Upper lobe of left lung (tissue), 6 donors: ENCODE data around the gene ARHGAP26. TPM values are rescaled to one million over a fixed set of nuclear protein-coding genes. Genes with fewer than 3 reads are reported as not detected.
A peak's percentile ranks its signal among the peaks of the same experiment; 100 is the strongest.

Experiments used
- ATAC-seq, 2 donors: fragments of 200-7000 bp; cut with Tn5 transposase; one replicate each; pipeline ENCODE4 v1.9.1; 2022; ENCODE audit warnings: mild to moderate bottlenecking in 2 of 2, moderate library complexity in 2 of 2; ENCODE audit not compliant: low FRiP score in 2 of 2
- DNase-seq, 2 donors: peaks; one replicate each; pipeline ENCODE4 v3.0.0-alpha.2; 2019 to 2020
- H3K27ac ChIP-seq, 4 donors: fragments of 200-600 bp; sonication (generic); one replicate each; pipeline ENCODE4 v1.5.1; 2016 to 2019
- H3K27me3 ChIP-seq, 4 donors: fragments of 200-600 bp; sonication (generic); one replicate each; pipeline ENCODE4 v1.5.1; 2017 to 2019
- H3K36me3 ChIP-seq, 4 donors: fragments of 200-600 bp; sonication (generic); one replicate each; pipeline ENCODE4 v1.5.1; 2016 to 2019
- H3K4me1 ChIP-seq, 4 donors: fragments of 200-600 bp; sonication (generic); one replicate each; pipeline ENCODE4 v1.5.1; 2018 to 2019
- H3K4me3 ChIP-seq, 4 donors: fragments of 200-600 bp; sonication (generic); one replicate each; pipeline ENCODE4 v1.5.1; 2017 to 2019; ENCODE audit warnings: mild to moderate bottlenecking in 2 of 4, moderate library complexity in 1 of 4
- H3K9me3 ChIP-seq, 4 donors: fragments of 200-600 bp; sonication (generic); one replicate each; pipeline ENCODE4 v1.5.1; 2018 to 2019
- CTCF ChIP-seq, 6 experiments: fragments of 450-650 bp in 4 of 6; fragments of 200-600 bp in 2 of 6; sonication (generic) in 2 of 6; IDR thresholded peaks; one replicate each; pipeline ENCODE4 v1.5.1; 2016 to 2019; ENCODE audit warnings: antibody characterized with exemption in 6 of 6
- EP300 ChIP-seq, 4 donors: sonication (generic); formaldehyde crosslinking; IDR thresholded peaks; one replicate each; pipeline ENCODE4 v1.5.1; 2017; ENCODE audit warnings: antibody characterized with exemption in 4 of 4, control low read depth in 2 of 4
- POLR2A ChIP-seq, 4 donors: fragments of 450-650 bp; IDR thresholded peaks; one replicate each; pipeline ENCODE4 v1.5.1; 2016 to 2017; ENCODE audit warnings: antibody characterized with exemption in 4 of 4, mild to moderate bottlenecking in 2 of 4
- POLR2AphosphoS5 ChIP-seq, 2 donors: sonication (generic); formaldehyde crosslinking; IDR thresholded peaks; one replicate each; pipeline ENCODE4 v1.5.1; 2017; ENCODE audit warnings: antibody characterized with exemption in 2 of 2
- WGBS, 2 donors: methylation state at CpG; one replicate each; pipeline ENCODE4 v1.1.5; 2017 to 2018; 5-methylcytosine and 5-hydroxymethylcytosine counted together
- total RNA-seq, 6 donors: library from RNA; depleted of rRNA in 4 of 6; stranded (reverse); fragments of >200 nt in 4 of 6; gene quantifications; one replicate each; pipeline versions ENCODE4 v1.1.0 to v1.2.1, GENCODE V29; 2016 to 2021
- donor health status: DM: no; HTN: no; CAD: no; lungs with moderate emphysema.
- donor health status: DM: no; HTN: yes; CAD: no; lungs with severe emphysema.

Gene ARHGAP26
- total RNA-seq, 6 donors from 2014 or later, result 34.9 to 90.1 (median 38.9) TPM

GRCh38 chr5:142777099-142777498 is 6.9 kb downstream of the ARHGAP26 start:
- Histone ChIP-seq H3K9me3 (no peaks in the 10 kb centered on the region), H3K36me3 (no peaks in the 10 kb centered on the region), H3K27me3 (no peaks in the 10 kb centered on the region), H3K4me3 (no peak overlapping the region), H3K27ac (no peak overlapping the region), H3K4me1 (peaks cover 23 to 35% (median 32%) of the 10 kb centered on the region in 4 donors)
- DNase-seq (no peak), ATAC-seq (peak; percentile 37 to 73)
- 66 to 78% methylated on average over 2 of the region's 2 CpGs for WGBS, 2 donors
- TF ChIP-seq POLR2A (IDR thresholded peaks at IDR 0.05), result no peak
- TF ChIP-seq POLR2AphosphoS5 (IDR thresholded peaks at IDR 0.05), result no peak
- no peak for TF ChIP-seq CTCF (IDR thresholded peaks at IDR 0.05)
- TF ChIP-seq EP300 (IDR thresholded peaks at IDR 0.05), result no peak

- H3K27ac ChIP-seq, result no peak overlapping the region
- WGBS, 2 donors, result 76 to 86% methylated on average over 3 of the region's 3 CpGs
- DNase-seq, result no peak
- H3K9me3 ChIP-seq, result no peaks in the 10 kb centered on the region
- H3K4me3 ChIP-seq, result no peak overlapping the region
- H3K36me3 ChIP-seq, result no peaks in the 10 kb centered on the region
- TF ChIP-seq POLR2A (IDR thresholded peaks at IDR 0.05) (no peak), POLR2AphosphoS5 (IDR thresholded peaks at IDR 0.05) (no peak), CTCF (IDR thresholded peaks at IDR 0.05) (no peak), EP300 (IDR thresholded peaks at IDR 0.05) (no peak)
- H3K4me1 ChIP-seq, result peaks cover 17 to 31% (median 25%) of the 10 kb centered on the region in 4 donors
- ATAC-seq, result peak in 1 of 2 donors; percentile 33
- no peaks in the 10 kb centered on the region for H3K27me3 ChIP-seq
Observed at GRCh38 chr5:142777850-142778249, 7.7 kb downstream of the ARHGAP26 start.

GRCh38 chr5:142779163-142779840 is 9.1 kb downstream of the ARHGAP26 start:
- Histone ChIP-seq H3K4me3 (no peak overlapping the region), H3K9me3 (no peaks in the 10 kb centered on the region), H3K36me3 (no peaks in the 10 kb centered on the region), H3K27me3 (no peaks in the 10 kb centered on the region), H3K4me1 (peaks cover 26 to 39% (median 30%) of the 10 kb centered on the region in 4 donors), H3K27ac (peak overlapping the region in 1 of 4 donors; percentile 9)
- ATAC-seq, result no peak
- no peak for TF ChIP-seq EP300 (IDR thresholded peaks at IDR 0.05)
- no peak for TF ChIP-seq POLR2AphosphoS5 (IDR thresholded peaks at IDR 0.05)
- no peak for TF ChIP-seq CTCF (IDR thresholded peaks at IDR 0.05)
- TF ChIP-seq POLR2A (IDR thresholded peaks at IDR 0.05), result no peak
- 57 to 58% methylated on average over 4 of the region's 4 CpGs for WGBS, 2 donors
- no peak for DNase-seq

- Histone ChIP-seq H3K4me3 (no peak overlapping the region), H3K36me3 (no peaks in the 10 kb centered on the region), H3K4me1 (peaks cover 26 to 40% (median 31%) of the 10 kb centered on the region in 4 donors), H3K9me3 (no peaks in the 10 kb centered on the region), H3K27me3 (no peaks in the 10 kb centered on the region), H3K27ac (no peak overlapping the region)
- WGBS, 2 donors, result 55 to 78% methylated on average over 1 to 2 of the region's 2 CpGs
- TF ChIP-seq EP300 (IDR thresholded peaks at IDR 0.05), result no peak
- no peak for TF ChIP-seq POLR2A (IDR thresholded peaks at IDR 0.05)
- no peak for TF ChIP-seq CTCF (IDR thresholded peaks at IDR 0.05)
- TF ChIP-seq POLR2AphosphoS5 (IDR thresholded peaks at IDR 0.05), result no peak
- no peak for ATAC-seq
- DNase-seq, result no peak
Observed at GRCh38 chr5:142780871-142781270, 10.7 kb downstream of the ARHGAP26 start.
